ENCODE data around the gene NFATC1.

Gene NFATC1

GRCh38 chr18:79459946-79460480 is 64.3 kb downstream of the NFATC1 start:
- DNase-seq, result no peak

- DNase-seq, result no peak
These were observed 65.0 kb downstream of the NFATC1 start for GRCh38 chr18:79460481-79461300.

- no peak for DNase-seq
These were observed 65.9 kb downstream of the NFATC1 start for GRCh38 chr18:79461627-79462026.

GRCh38 chr18:79463424-79463960 is 67.8 kb downstream of the NFATC1 start:
- no peak for DNase-seq

GRCh38 chr18:79465392-79465991 is 69.8 kb downstream of the NFATC1 start:
- no peak for DNase-seq

GRCh38 chr18:79466591-79466990 is 70.9 kb downstream of the NFATC1 start:
- DNase-seq, result no peak

- no peak for DNase-seq
These were observed 71.4 kb downstream of the NFATC1 start for GRCh38 chr18:79467126-79467525.

- DNase-seq, result no peak
These were observed 72.5 kb downstream of the NFATC1 start for GRCh38 chr18:79468119-79468789.

- DNase-seq, result no peak
These were observed 73.6 kb downstream of the NFATC1 start for GRCh38 chr18:79469309-79469708.

GRCh38 chr18:79469751-79470505 is 74.2 kb downstream of the NFATC1 start:
- no peak for DNase-seq

GRCh38 chr18:79470547-79470946 is 74.8 kb downstream of the NFATC1 start:
- no peak for DNase-seq

- DNase-seq, result no peak
These were observed 75.3 kb downstream of the NFATC1 start for GRCh38 chr18:79471046-79471445.

GRCh38 chr18:79471597-79471996 is 75.9 kb downstream of the NFATC1 start:
- no peak for DNase-seq

- no peak for DNase-seq
These were observed 76.4 kb downstream of the NFATC1 start for GRCh38 chr18:79472176-79472575.

GRCh38 chr18:79472946-79473345 is 77.2 kb downstream of the NFATC1 start:
- DNase-seq, result no peak

- DNase-seq, result no peak
These were observed 80.5 kb downstream of the NFATC1 start for GRCh38 chr18:79476031-79476917.

- no peak for DNase-seq
These were observed 81.3 kb downstream of the NFATC1 start for GRCh38 chr18:79476918-79477571.

- no peak for DNase-seq
These were observed 82.2 kb downstream of the NFATC1 start for GRCh38 chr18:79477711-79478483.

- no peak for DNase-seq
These were observed 82.9 kb downstream of the NFATC1 start for GRCh38 chr18:79478484-79479115.

Measured in NCI-H187 (cell line).